Neural crest cell (in vitro differentiated cells): ENCODE data around the gene TTN. TPM values are rescaled to one million over a fixed set of nuclear protein-coding genes. Genes with fewer than 3 reads are reported as not detected.

Experiments used
- DNase-seq: peaks from one replicate; pipeline ENCODE4 v3.0.0; 2021; ENCODE audit warnings: low read depth, mixed read lengths, low spot score
- H3K27ac Mint-ChIP-seq: one replicate; pipeline ENCODE4 v1.8.0; 2021; ENCODE audit warnings: mild to moderate bottlenecking, mixed read lengths; ENCODE audit not compliant: unreplicated experiment
- H3K27me3 Mint-ChIP-seq: 2 replicates; pipeline ENCODE4 v1.8.0; 2021; ENCODE audit warnings: low read depth, mild to moderate bottlenecking, mixed read lengths
- H3K36me3 Mint-ChIP-seq: 2 replicates; pipeline ENCODE4 v1.8.0; 2021; ENCODE audit warnings: low read depth, mild to moderate bottlenecking, mixed read lengths
- H3K4me1 Mint-ChIP-seq: 2 replicates; pipeline ENCODE4 v1.8.0; 2021; ENCODE audit warnings: mixed read lengths
- H3K4me3 Mint-ChIP-seq: one replicate; pipeline ENCODE4 v1.8.0; 2021; ENCODE audit warnings: mild to moderate bottlenecking, mixed read lengths
- H3K9me3 Mint-ChIP-seq: 2 replicates; pipeline ENCODE4 v1.8.0; 2021; ENCODE audit warnings: mixed read lengths
- total RNA-seq: library from RNA; stranded (reverse); gene quantifications from 2 replicates; pipeline ENCODE4 v1.2.1, GENCODE V29; 2021
- TF ChIP-seq, protein P1 (sequence below): fragments of 200-600 bp; sonication (generic); conservative IDR thresholded peaks from 2 replicates; pipeline ENCODE4 v1.5.0; 2021; ENCODE audit warnings: antibody characterized with exemption, mild to moderate bottlenecking

Gene TTN
- total RNA-seq, 1 donor from 2014 or later, result under 0.01 TPM

DNA sequence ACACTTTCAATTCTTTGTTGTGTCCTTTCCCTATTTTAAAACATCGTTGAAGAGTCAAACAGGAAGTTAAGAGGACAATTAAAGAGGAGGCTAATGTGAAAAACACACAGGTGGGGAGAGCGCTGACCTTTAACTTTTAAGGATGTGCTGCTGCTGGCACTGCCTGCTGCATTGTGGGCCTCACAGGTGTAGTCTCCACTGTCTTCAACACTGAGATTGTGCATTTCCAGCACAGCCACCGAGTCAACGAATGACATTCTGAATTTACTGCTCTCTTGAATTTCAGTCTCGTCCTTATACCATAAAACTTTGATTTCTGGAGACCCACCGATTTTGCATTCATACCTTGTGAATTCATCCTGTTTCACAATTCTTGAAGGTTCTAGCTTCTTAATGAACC, 91.9 kb downstream of the TTN start:
- Mint-ChIP-seq H3K4me1 (no peaks in the 10 kb centered on the region), H3K36me3 (no peaks in the 10 kb centered on the region), H3K27me3 (no peaks in the 10 kb centered on the region), H3K4me3 (no peak overlapping the region), H3K9me3 (peaks cover 2% of the 10 kb centered on the region), H3K27ac (no peak overlapping the region)
- TF ChIP-seq, protein P1, sequence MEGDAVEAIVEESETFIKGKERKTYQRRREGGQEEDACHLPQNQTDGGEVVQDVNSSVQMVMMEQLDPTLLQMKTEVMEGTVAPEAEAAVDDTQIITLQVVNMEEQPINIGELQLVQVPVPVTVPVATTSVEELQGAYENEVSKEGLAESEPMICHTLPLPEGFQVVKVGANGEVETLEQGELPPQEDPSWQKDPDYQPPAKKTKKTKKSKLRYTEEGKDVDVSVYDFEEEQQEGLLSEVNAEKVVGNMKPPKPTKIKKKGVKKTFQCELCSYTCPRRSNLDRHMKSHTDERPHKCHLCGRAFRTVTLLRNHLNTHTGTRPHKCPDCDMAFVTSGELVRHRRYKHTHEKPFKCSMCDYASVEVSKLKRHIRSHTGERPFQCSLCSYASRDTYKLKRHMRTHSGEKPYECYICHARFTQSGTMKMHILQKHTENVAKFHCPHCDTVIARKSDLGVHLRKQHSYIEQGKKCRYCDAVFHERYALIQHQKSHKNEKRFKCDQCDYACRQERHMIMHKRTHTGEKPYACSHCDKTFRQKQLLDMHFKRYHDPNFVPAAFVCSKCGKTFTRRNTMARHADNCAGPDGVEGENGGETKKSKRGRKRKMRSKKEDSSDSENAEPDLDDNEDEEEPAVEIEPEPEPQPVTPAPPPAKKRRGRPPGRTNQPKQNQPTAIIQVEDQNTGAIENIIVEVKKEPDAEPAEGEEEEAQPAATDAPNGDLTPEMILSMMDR, result no peak
- no peak for DNase-seq

DNA sequence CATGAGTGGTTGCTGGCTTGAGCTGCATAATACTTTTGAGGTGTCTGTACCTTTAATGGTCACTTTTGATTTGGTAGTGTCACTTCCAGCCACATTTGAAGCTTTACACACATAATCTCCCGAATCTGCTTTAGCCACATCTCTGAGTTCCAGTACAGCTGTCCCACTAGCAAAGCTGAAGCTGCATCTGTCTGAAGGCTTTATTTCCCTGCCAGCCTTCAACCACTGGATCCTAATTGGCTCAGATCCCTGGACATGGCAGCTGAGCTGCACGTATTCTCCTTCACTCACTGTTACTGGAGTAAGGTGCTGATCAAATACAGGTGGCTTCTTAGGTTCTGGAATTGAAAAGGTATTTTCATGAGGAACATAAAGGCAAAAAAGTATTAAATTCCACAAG, 99.7 kb downstream of the TTN start:
- Mint-ChIP-seq H3K27me3 (no peaks in the 10 kb centered on the region), H3K9me3 (no peaks in the 10 kb centered on the region), H3K27ac (no peak overlapping the region), H3K36me3 (no peaks in the 10 kb centered on the region), H3K4me1 (peaks cover 1% of the 10 kb centered on the region), H3K4me3 (no peak overlapping the region)
- TF ChIP-seq, protein P1, result no peak
- no peak for DNase-seq

DNA sequence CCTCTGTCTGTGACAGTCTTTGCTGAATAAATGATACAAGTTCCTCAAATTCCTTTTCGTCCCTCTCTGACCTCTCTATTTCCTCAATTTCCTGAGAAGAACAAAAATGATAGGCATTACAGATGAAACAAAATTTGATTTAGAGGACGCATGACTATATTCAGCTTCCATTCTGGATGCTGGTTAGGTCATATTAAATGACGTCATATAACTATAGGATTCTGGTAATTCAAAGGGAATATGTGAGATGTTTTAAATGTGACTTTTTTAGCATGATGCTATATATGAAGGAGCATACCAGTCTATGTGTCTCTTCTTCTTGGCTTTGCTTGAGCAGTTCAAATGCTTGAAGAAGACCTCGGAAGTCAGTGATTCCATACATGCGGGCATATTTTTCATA, 102.3 kb downstream of the TTN start:
- no peak for DNase-seq
- Mint-ChIP-seq H3K9me3 (no peaks in the 10 kb centered on the region), H3K4me1 (peaks cover 5% of the 10 kb centered on the region), H3K27me3 (no peaks in the 10 kb centered on the region), H3K4me3 (no peak overlapping the region), H3K27ac (no peak overlapping the region), H3K36me3 (no peaks in the 10 kb centered on the region)
- TF ChIP-seq, protein P1, result no peak

DNA sequence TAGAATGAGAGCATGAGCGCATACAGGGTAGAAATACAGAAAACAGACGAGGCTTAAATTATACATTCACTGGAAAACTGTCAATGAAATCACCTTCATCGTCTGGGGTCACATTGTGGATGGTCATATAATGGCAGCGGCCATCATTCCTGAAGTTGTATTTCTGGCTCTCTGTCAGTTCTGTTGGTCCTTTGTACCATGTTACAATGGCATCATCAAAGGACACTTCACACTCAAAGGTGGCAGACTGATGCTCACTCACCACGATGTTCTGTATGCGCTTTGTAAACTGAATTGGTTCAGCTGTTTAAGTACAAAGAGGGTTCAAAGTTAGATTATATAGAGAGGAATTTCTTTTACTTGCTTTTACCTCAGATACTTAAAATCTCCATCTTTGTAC, 104.9 kb downstream of the TTN start:
- H3K36me3 Mint-ChIP-seq, result no peaks in the 10 kb centered on the region
- H3K4me1 Mint-ChIP-seq, result peaks cover 5% of the 10 kb centered on the region

DNA sequence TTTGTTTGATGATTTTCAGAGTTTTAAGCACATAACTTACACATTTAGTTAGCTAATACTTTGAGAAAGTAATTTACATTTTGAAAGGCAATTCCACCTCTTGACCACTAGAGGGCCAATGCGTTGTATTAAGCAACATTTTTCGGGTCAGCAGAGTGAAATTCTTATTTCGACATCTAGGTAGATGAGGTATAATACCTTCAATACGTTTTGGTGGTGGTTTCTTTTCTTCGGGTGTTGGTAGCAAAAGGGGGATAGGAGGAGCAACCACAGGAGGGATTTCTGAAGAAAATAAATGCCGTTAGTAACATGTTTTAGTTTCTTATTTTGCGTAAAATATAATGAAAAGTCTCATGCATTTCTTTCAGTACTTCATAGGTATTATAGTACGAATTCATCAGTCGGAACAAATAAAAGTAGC, 106.3 kb downstream of the TTN start:
- TF ChIP-seq, protein P1, result peak; percentile 81
- Mint-ChIP-seq H3K4me3 (no peak overlapping the region), H3K36me3 (no peaks in the 10 kb centered on the region), H3K27ac (no peak overlapping the region), H3K27me3 (no peaks in the 10 kb centered on the region), H3K9me3 (peaks cover 3% of the 10 kb centered on the region), H3K4me1 (peaks cover 5% of the 10 kb centered on the region)
- no peak for DNase-seq

More for the DNA sequence above, 104.9 kb downstream of the TTN start:
- no peak overlapping the region for H3K4me3 Mint-ChIP-seq
- H3K27me3 Mint-ChIP-seq, result no peaks in the 10 kb centered on the region
- H3K27ac Mint-ChIP-seq, result no peak overlapping the region
- H3K9me3 Mint-ChIP-seq, result peaks cover 3% of the 10 kb centered on the region
- no peak for DNase-seq
- TF ChIP-seq, protein P1, result no peak

DNA sequence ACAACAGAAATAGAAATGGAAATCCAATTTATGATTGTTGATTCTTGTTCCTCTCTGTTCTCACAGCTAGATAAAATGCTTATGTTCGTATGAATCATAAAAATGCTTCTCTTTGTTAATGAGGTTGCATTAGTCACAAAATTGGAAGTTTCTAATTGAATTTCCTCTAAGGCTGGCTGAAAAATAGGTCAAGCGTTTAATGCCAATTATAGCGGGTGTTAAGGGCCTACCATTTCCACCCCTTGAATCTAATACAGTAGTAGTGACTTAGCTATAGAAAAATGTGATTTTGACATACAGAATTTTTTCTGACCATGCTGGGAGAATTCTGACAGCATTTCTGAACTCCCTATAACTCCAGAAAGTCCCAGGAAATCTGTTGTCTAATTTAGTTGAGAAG, 107.1 kb downstream of the TTN start:
- TF ChIP-seq, protein P1, result no peak
- H3K4me3 Mint-ChIP-seq, result no peak overlapping the region
- H3K36me3 Mint-ChIP-seq, result no peaks in the 10 kb centered on the region
- H3K27ac Mint-ChIP-seq, result no peak overlapping the region
- no peak for DNase-seq
- H3K4me1 Mint-ChIP-seq, result peaks cover 5% of the 10 kb centered on the region
- peaks cover 3% of the 10 kb centered on the region for H3K9me3 Mint-ChIP-seq
- H3K27me3 Mint-ChIP-seq, result no peaks in the 10 kb centered on the region
